ENCODE measurements around the gene MS4A7. TPM values are rescaled to one million over a fixed set of nuclear protein-coding genes. Genes with fewer than 3 reads are reported as not detected.

MS4A7 gene
- total RNA-seq, 1 experiment from 2014 or later, result 0.22 TPM

- ATAC-seq (no peak), DNase-seq (ENCODE audit: low read depth, low spot score) (no peak)
- ChIA-PET RAD21 (ENCODE audit: low non-redundant PET in 1 of 2, low total read pairs in 2 of 2, uncharacterized antibody in 2 of 2, unreplicated experiment in 2 of 2) (no interaction called here), POLR2A (no interaction called here), CTCF (interaction anchor here (0.5 to 1.4 kb wide), 2 partner anchors 9 to 27 kb away, joined by 4 to 5 read pairs; no protein-coding TSS in a partner anchor)
- Histone ChIP-seq H4K20me1 (ENCODE audit: insufficient read depth) (no peaks in the 10 kb centered on the region), H3K4me3 (replicated peaks in 1 of 2; ENCODE audit: low read depth in 1 of 2, low read length in 2 of 2) (no peak overlapping the region), H3K79me2 (ENCODE audit: insufficient read depth, low read length) (no peaks in the 10 kb centered on the region), H3K36me3 (ENCODE audit: control insufficient read depth in 1 of 2, insufficient read depth in 2 of 2, low read length in 2 of 2) (no peaks in the 10 kb centered on the region), H3K4me2 (ENCODE audit: low read length) (no peak overlapping the region), H3K27ac (ENCODE audit: low read depth, low read length) (no peak overlapping the region), H3K9me2 (ENCODE audit: insufficient read depth) (no peaks in the 10 kb centered on the region), H3K4me1 (ENCODE audit: control insufficient read depth in 1 of 2, insufficient read depth in 2 of 2, low read length in 2 of 2) (peaks cover 0 to 5% of the 10 kb centered on the region in 2 experiments; a peak in 2 of 4 replicates), H3K9me3 (ENCODE audit: control insufficient read depth in 1 of 2, insufficient read depth in 1 of 2, low read depth in 1 of 2, low read length in 2 of 2) (no peaks in the 10 kb centered on the region), H3K9ac (ENCODE audit: low read length) (no peak overlapping the region), H3K27me3 (ENCODE audit: insufficient read depth, low read length) (no peaks in the 10 kb centered on the region), H2AFZ (ENCODE audit: low read depth, low read length, poor library complexity, severe bottlenecking) (no peak overlapping the region)
- TF ChIP-seq EZH2phosphoT487 (IDR thresholded peaks at IDR 0.05; ENCODE audit: borderline replicate concordance) (no peak), ZNF274 (IDR thresholded peaks at IDR 0.05; ENCODE audit: low read depth, low read length) (no peak), SIN3A (IDR thresholded peaks at IDR 0.05; ENCODE audit: low read depth) (no peak), JUND (IDR thresholded peaks at IDR 0.05) (no peak), SRF (IDR thresholded peaks at IDR 0.05; ENCODE audit: low read depth) (no peak), ELF1 (IDR thresholded peaks at IDR 0.05; ENCODE audit: borderline replicate concordance, low read depth) (no peak), SP1 (IDR thresholded peaks at IDR 0.05; ENCODE audit: low read depth) (no peak), CBX3 (IDR thresholded peaks at IDR 0.05; ENCODE audit: low read depth) (no peak), CTCF (IDR thresholded peaks at IDR 0.05 in 2 of 3, conservative IDR thresholded peaks at IDR 0.05 in 1 of 3; ENCODE audit: borderline replicate concordance in 1 of 3, insufficient read depth in 1 of 3, low read depth in 2 of 3, low read length in 2 of 3) (no peak), RAD21 (IDR thresholded peaks at IDR 0.05; ENCODE audit: low read depth) (no peak), YY1 (IDR thresholded peaks at IDR 0.05; ENCODE audit: extremely low read depth, insufficient replicate concordance, low read depth, low read length) (no peak), CEBPB (IDR thresholded peaks at IDR 0.05; ENCODE audit: low read depth) (no peak), POLR2AphosphoS5 (IDR thresholded peaks at IDR 0.05; ENCODE audit: low read depth, low read length) (no peak), REST (IDR thresholded peaks at IDR 0.05; ENCODE audit: low read depth) (no peak), FOSL1 (IDR thresholded peaks at IDR 0.05; ENCODE audit: low read depth) (no peak), ZBTB33 (IDR thresholded peaks at IDR 0.05; ENCODE audit: extremely low read depth, insufficient replicate concordance, low read length) (no peak), MAX (IDR thresholded peaks at IDR 0.05) (no peak)
- intact Hi-C loops (cut with micrococcal nuclease), result no loop called here
- no TSS peak for BruUV-seq (replicated peaks)
Observed at GRCh38 chr11:60336767-60337391, 41.5 kb upstream of the MS4A7 start.

All from HCT116 (cell line).